AG20443 (cell line): ENCODE data around the gene CDKN2B.

ENCODE experiments used
- DNase-seq: peaks from one replicate; pipeline ENCODE4 v3.0.0; 2012; ENCODE audit warnings: low spot score, mixed read lengths

The CDKN2B gene

DNA sequence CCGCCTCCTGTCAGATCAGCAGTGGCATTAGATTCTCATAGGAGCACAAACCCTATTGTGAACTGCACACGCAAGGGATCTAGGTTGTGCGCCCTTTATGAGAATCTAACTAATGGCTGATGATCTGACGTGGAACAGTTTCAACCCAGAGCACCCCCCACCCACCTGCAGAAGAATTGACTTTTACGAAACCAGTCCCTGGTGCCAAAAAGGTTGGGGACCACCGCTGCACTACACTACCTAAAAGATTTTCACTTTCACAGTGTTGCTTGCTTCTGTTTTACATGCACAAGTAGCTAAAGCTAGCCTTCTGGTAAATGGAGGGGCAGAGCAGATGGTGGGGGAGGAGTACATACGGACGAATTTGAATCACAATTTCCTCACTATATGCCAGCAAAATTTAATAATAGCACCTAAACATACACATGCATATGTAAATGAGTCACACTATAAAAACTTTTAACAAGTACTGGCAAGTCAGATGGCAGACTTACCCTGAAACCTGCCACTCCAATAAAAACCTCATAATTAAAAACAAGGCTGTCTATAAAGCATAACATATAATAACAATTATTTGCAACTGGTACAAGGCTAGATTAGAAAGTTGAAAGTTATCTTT is 24.0 kb upstream of the CDKN2B start:
- DNase-seq: no peak

GRCh38 chr9:22031655-22032411 is 22.7 kb upstream of the CDKN2B start:
- DNase-seq: no peak

DNA sequence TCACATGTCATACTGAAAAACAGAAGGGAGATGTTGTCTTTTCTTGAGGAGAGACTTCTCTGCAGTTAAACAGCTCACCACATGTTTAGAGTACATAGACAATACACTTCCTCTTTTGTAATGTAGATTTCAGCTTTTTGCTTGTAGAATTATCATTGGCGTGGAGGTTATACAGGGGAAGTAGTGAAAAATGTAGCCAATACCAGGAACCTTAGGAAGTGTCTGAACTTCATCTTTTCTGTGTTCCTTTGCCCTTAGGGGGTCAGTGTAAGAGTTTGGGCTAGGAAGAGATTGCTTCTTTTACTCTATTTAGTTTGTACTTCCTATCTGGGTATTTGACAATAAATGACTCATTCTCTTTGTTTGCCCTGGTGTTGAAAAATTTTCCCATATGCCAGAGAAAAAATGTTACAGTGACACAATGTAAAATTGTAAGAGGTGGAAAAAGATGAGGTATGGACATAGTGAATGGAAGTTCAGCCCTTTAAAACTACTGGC is 21.0 kb upstream of the CDKN2B start:
- DNase-seq: peak; percentile 44

DNA sequence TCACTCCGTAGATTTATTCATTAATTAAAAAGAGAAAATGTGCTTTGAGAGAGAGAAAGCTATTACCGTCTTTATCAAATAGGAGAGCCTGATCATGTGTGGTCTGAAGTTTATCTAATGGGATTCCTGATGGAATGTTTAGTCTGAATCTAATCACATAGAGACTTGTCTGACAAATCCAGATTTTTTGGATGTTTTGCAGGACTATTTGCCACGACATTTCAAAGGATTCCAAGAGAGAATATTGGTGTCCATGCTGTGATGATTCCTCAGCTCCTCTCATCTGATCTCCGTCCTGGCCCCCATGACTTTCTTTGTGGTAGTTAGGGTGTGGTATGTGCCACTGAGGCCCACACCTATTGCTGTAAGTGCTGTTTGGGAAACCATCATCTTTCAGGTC is 20.1 kb upstream of the CDKN2B start:
- no peak for DNase-seq

GRCh38 chr9:22028394-22028793 is 19.3 kb upstream of the CDKN2B start:
- DNase-seq: no peak

DNA sequence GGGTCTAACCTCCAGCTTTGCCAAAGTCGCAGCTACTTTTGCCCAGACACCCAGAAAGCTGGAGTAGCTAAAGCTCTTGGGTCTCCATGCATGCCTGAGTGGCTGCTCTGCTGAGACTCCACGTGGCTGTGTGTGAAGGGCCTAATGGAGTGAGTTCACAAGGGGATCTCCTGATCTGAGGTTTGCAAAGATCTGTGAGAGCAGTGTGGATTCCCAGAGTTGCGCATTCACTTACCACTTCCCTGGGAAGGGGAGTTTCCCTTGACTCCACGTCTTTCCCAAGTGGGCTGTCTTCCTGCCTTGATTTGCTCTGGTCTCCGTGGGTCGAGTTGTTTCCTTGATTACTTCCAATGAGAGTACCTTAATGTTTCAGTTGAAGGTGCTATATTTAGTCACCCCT is 17.6 kb upstream of the CDKN2B start:
- no peak for DNase-seq

DNA sequence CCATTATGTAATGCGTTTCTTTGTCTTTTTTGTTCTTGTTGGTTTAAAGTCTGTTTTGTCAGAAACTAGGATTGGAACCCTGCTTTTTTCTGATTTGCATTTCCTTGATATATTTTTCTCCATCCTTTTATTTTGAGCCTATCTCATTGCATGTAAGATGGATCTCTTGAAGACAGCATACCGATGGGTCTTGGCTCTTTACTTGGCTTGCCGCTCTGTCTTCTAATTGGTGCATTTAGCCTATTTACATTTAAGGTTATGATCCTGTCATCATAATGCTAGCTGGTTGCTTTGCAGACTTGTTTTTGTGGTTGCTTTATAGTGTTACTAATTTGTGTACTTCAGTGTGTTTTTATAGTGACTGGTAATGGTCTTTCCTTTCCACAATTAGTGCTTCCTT is 13.3 kb upstream of the CDKN2B start:
- DNase-seq: no peak

GRCh38 chr9:22010866-22011625 is 1.9 kb upstream of the CDKN2B start:
- DNase-seq: no peak

DNA sequence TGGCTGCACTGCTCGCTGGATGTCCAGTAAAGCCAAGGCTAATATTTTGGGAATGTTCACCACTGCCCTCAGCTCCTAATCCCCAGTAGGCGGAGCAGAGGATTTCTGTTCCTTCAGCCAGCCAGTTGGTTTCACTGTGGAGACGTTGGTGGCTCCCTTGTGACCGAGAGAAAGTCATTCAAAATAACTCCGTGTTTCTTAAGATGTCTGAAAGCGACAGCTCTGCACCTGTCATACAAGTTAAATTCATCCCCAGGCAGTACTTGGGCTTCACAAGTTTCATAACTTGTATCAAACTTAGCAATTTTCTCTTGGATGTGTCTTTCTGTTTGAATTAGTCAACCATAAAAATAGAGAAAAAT is 382 bp upstream of the CDKN2B start:
- DNase-seq: no peak

DNA sequence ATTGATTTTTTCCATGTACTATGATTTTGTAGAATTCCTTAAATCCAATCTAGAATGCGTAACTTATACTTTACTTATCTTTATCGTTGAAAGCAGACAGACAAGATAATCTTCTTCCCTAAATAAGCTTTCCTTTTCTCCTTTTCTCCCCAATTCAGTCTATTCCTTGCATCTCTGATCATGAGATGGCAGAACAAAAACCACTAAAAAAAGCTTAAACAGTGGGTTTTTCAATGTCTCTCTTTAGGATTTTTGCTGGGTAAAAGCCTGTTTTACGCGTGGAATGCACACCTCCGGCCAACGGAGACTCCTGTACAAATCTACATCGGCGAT is 755 bp downstream of the CDKN2B start:
- no peak for DNase-seq

DNA sequence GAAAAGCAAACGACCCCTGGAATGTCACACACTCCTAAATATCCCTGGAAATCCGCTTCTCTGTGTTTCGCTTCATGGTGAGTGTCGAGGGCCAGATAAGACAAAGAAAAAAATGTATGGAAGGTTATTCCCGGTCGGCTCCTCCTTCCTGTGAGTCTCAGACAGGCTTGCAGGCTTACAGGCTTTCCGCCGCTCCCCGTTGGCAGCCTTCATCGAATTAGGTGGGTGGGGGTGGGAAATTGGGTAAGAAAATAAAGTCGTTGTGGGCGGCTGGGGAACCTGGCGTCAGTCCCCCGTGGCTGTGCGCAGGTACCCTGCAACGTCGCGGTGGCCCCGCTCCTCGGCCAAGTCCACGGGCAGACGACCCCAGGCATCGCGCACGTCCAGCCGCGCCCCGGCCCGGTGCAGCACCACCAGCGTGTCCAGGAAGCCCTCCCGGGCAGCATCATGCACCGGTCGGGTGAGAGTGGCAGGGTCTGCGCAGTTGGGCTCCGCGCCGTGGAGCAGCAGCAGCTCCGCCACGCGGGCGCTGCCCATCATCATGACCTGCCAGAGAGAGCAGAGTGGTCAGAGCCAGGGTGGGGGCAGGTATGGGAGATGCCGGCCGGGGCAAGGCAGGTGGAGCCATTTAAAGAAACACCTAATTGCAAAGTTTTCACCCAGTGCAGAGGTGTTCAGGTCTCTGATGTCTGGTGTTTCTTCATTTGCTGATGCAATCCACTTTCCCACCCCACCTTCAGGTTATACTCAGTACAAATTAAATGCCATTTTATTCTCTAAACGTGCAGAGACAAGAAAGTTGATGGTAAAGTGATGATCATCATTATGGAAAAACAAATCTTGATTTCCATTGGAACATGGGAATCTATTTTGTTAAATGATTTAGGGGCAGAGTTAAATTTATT is 3.2 kb downstream of the CDKN2B start:
- no peak for DNase-seq

DNA sequence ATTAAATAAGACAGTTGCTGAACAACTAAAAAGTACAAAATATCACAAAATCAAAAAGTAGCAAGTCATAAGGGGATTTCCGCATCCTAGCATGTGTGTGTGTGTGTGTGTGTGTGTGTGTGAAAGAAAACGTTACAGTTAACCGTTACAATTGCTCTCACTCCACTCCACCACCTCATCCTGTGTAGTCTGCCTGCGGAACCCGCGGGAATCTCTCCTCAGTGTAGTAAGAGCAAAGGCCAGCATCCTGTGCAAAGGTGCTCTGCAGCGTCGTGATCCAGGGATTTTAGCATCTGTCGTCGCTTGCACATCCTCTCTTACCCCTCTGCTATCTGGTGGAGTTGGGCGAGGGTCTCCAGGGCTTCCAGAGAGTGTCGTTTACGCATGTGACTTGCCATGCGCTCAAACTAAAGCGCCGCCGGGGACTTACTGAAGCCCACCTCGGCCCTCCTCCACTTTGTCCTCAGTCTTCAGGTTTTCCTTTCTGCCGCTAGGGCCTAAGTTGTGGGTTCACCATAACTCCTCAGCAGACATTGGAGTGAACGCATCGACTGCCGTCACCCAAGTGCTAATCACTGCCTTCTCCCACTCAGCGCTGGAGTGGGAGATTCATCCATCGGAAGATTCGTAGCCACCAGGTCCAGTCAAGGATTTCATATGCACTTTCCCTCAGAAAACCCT is 3.9 kb downstream of the CDKN2B start:
- DNase-seq: no peak

DNA sequence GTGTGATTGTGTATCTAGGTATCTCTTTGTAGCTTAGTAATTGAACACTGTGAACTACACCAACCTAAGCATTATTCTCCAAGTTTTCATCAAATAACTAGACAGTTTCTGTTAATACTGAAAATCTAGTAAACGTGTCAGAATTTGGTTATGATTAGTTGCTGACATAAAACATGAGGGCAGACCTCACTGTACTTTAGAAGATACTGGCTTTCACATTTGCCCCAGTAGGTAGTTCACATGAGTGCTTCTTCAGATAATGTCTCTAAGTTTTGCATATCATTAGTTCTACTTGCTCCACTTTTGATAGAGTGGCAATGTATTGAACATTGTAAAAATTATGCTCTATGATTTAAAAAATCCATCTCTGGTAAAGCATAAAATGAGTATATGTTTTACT is 7.1 kb downstream of the CDKN2B start:
- no peak for DNase-seq

DNA sequence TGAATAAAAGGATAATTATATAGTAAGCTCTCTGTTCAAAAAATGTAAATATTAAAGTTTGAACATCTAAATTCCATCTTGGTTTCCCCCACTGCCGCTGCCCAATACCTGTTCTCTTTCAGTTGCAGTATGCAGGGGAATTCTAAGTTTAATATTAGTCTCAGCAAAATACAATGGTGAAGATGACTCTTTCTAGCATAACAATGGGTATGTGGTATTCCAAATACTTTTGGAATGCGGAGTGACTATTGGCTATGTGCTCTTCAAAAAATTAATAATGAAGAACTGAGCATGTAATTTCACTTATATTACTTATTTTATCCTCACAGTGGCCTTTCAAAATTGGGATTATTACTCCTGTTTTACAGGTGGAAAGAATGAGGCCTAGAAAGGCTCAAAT is 11.1 kb downstream of the CDKN2B start:
- no peak for DNase-seq

- DNase-seq: no peak
Observed at GRCh38 chr9:21997480-21997879, 11.6 kb downstream of the CDKN2B start.

DNA sequence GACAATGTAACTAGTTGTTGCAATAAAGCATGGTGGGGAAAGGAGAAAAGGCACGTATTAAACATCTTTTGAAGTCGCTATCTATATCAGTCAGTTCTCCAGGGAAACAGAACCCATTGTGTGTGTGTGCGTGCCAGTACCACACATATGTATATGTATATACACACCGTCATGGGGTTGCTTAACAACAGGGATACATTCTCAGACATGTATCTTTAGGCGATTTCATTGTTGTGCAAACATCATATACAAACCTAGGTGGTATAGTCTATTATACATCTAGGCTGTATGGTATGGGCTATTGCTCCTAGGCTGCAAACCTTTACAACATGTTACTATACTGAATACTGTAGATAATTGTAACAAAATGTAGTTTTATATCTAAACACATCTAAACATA is 12.2 kb downstream of the CDKN2B start:
- DNase-seq: no peak

DNA sequence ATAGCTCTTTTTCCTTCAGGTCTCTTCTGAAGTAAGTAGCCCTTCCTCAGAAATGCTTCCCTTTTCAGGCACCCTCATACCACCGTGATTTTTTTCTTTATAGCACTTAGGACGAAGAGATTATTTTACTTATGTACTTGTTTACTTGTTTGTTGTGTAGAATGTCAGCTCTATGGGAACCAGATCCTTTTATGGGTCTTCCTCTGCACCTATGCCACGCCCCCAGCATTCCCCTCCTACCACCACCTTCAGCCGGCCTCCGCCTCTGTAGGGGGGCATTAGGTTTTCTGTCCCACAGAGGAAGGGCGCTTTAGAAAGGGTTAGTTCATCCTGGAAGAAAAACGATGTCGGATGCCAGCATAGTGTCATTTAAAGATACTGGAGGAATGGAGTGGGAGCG is 12.7 kb downstream of the CDKN2B start:
- no peak for DNase-seq

DNA sequence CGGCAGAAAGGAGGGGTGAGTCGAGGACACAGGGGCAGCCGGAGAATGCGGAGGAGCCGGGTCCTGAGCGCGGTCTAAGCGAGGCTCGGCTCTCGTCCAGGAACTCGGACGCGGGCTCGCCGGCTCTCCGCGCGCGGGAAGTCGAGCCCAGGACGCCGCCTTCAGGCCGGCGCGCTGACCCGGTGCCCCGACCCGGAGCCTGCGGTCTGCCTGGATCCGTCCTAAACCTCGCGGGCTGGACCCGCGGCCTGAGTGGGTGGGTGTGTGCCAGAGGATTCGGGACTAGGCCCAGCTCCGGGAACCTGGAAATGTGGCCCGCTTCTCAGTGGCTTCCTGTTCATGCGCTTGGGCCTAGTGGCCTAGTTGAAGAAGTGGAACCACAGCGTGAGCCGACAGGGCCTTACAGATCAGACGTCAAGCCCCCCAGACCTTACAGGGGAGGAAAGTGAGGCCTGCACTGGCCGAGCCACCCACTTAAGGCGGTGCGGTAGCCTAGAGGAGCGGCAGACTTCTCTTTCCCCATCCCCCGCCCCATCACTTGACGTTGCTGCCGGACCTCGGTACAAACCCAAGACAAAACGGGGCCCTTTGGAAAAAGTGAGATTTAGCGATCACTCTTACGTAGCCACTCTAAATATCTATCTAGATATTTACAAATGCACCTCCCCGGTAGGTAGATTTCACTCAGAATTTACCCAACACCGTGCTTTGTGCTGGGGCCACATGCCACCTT is 13.3 kb downstream of the CDKN2B start:
- DNase-seq: peak; percentile 72

DNA sequence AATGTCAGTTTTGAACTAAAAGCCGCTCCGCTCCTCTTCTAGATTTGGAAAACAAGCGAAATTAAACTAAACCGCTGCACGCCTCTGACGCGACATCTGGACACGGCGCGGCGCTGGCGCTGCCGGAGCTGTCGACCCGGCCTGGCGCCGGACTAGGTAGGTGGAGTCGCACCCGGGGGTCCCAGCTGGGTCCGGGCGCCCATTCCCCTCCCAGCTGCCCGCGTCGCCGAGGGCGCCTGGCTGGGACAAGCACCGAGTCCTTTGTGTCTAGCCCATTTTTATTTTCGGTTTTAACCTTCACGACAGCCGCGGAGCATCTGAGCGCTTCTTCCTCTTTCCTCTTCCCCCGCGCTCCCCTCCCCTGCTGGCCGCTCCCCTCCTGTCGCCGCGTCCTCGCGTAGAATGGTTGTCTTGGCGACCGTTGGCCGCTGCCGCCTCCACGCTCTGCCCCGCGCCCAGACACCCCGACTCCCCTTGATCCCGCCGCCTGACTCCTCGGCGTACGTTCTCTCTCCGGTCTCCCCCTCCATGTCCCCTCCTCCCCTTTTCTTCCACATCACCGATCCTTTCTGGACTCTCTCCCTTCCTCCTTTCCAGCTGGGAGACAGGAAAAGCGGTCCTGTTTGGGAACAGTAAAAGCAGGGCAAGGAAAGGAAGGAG is 14.0 kb downstream of the CDKN2B start:
- peak; percentile 80 for DNase-seq

DNA sequence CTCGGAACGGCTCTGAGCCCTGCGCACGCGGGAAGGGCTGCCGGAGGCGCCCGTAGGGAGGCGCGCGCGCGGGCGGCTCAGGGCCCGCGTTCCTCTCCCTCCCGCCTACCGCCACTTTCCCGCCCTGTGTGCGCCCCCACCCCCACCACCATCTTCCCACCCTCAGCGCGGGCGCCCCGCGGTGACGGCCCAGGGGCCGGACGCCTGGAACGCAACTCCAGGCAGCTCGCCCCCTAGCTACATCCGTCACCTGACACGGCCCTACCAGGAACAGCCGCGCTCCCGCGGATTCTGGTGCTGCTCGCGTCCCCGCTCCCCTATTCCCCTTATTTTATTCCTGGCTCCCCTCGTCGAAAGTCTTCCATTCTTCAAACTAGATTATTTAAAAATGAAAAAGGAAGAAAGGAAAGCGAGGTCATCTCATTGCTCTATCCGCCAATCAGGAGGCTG is 14.5 kb downstream of the CDKN2B start, which contains the start of gene CDKN2B-AS1:
Gene CDKN2B-AS1 (plus strand): TSS at position 236 of the 450 bp plus-strand sequence.
- DNase-seq: peak; percentile 66
